Skin epidermis (tissue), 12 donors: ENCODE data around the gene GDPD4.
"Not testable (repeated sequence)": the region's sequence is repeated elsewhere in the genome, so short reads cannot be mapped to it uniquely, and the experiment has no call there.

ENCODE experiments used
- H3K27ac ChIP-seq, 21 experiments: fragments of 200-600 bp; sonication (generic) in 11 of 21; one replicate each; pipeline ENCODE4 v1.5.0; 2020; ENCODE audit warnings: mild to moderate bottlenecking in 3 of 21, inconsistent platforms in 2 of 21, moderate library complexity in 2 of 21
- H3K4me3 ChIP-seq, 7 experiments: fragments of 200-600 bp; sonication (generic) in 2 of 7; one replicate each; pipeline ENCODE4 v1.5.0; 2020; ENCODE audit warnings: inconsistent platforms in 2 of 7, mild to moderate bottlenecking in 2 of 7, moderate library complexity in 1 of 7

The GDPD4 gene

DNA sequence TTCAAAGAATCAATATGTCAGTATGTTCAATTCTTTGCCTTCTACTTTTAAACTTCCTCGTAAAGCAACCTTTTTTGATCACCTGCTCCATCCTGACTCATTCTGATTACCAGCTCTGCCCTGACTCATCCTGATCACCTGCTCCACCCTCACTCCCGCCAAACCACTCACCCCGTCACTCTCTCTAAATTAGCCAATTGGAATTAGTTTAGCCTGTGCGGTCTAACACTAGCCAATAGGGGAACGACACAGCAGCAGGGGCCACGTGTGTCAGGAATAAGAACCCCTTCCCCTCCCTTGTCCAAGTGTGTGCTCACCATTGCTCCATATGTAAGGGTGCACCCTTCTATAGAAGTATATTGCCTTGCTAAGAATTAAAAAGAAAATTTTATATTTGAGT, 1.5 kb downstream of the GDPD4 start:
- not testable (repeated sequence) for H3K4me3 ChIP-seq, H3K27ac ChIP-seq

DNA sequence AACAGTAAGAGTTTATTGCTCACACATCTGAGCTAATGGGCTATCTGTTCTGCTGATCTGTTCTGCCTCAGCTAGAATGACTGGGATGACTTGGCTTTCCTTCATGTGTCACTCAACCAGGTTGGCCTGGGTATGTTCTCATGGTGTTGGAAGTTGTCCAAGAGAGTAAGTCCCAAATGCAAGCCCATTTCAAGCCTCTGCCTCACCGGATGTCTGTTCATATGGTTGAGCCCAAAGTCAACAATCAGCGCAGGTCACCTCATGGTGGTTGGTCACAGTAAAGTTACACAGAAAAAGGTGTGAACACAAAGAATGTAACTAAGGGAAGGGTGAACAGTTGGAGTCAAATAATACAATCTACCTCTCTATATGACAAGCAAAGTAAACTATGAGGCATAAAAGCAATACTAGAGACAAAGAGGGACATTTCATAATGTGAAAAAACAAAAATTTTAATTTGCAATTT, 1.9 kb downstream of the GDPD4 start:
- Histone ChIP-seq H3K4me3 (no peak overlapping the region), H3K27ac (no peak overlapping the region)

DNA sequence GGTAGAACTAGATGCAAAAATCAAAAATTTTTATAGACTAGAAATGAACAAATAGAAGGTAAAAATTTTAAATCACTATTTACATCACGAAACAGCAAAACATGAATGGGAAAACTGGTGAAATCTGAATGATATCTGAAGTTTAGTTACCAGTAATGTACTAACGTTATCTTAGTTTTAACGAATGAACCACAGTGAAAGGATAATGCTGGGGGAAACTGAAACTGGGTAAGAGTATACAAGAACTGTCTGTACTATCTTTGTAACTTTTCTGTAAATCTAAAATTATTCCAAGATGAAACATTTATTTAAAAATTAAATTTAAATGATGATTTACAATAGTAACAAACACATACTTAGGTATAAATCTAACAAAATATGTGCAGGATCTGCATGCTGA, 7.4 kb downstream of the GDPD4 start:
- Histone ChIP-seq H3K27ac (no peak overlapping the region), H3K4me3 (no peak overlapping the region)

DNA sequence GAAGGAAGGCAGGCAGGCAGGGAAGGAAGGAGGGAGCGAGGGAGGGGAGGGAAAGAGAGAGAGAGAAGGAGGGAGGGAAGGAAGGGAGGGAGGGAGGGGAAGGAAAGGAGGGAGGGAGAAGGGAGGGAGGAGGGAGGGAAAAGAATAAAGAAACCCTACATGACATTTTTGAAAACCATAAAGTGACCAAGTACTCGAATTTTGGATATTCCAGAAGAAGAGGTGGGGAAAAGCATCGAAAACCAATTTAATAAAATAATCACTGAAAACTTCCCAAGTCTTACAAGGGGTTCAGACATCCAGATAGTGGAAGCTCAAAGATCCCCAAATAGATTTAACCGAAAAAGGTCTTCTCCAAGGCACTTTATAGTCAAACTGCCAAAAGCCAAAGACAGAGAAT, 11.7 kb downstream of the GDPD4 start:
- H3K27ac ChIP-seq, result no peak overlapping the region
- no peak overlapping the region for H3K4me3 ChIP-seq

DNA sequence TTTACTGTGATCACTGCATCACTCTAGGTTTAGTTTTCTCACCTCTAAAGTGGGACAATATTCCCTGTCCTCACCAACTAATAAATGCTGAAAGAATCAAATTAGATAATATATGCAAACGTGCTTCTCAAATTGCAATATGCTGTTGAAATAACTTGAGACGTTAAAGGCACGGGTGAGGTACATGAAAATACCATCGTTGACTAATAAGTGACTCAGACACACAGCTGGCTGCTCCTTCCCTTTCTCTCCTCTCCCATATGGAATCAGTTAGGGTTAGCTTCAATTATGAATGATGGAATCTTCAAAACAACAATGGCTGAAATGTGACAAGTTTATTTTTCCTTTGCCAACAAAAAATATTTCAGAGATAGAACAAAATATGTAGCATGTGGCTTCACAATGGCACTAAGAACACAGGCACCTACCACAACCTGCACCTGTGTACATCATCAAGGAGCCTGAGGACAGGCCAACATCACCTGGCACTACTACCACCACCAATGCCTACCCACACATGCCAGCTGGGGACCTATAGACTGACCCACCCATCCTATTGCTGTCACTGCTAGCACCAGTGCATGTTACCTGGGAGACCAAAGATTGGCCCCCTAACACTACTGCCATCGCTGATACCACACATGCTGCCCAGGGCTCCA, 13.7 kb downstream of the GDPD4 start:
- Histone ChIP-seq H3K4me3 (no peak overlapping the region), H3K27ac (no peak overlapping the region)

DNA sequence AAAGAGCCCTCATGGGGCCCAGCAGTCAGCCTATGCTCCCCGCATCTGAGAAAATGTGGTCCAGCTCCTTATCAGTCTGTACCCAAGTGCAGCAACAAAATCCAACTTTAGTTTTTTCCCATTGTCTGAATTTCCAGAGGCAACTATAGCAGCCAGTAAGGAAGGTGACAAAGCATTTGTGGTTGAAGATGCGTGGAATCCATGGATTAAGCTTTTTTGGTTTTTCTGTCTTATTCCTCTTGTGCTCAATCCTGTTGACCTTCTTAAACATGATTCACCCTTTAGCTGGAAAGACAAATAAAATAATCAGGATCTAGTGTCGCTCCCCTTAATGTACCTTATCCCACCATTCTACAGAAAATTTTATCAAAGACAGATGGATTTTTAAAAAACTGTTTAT, 14.3 kb downstream of the GDPD4 start:
- H3K4me3 ChIP-seq, result no peak overlapping the region
- no peak overlapping the region for H3K27ac ChIP-seq

DNA sequence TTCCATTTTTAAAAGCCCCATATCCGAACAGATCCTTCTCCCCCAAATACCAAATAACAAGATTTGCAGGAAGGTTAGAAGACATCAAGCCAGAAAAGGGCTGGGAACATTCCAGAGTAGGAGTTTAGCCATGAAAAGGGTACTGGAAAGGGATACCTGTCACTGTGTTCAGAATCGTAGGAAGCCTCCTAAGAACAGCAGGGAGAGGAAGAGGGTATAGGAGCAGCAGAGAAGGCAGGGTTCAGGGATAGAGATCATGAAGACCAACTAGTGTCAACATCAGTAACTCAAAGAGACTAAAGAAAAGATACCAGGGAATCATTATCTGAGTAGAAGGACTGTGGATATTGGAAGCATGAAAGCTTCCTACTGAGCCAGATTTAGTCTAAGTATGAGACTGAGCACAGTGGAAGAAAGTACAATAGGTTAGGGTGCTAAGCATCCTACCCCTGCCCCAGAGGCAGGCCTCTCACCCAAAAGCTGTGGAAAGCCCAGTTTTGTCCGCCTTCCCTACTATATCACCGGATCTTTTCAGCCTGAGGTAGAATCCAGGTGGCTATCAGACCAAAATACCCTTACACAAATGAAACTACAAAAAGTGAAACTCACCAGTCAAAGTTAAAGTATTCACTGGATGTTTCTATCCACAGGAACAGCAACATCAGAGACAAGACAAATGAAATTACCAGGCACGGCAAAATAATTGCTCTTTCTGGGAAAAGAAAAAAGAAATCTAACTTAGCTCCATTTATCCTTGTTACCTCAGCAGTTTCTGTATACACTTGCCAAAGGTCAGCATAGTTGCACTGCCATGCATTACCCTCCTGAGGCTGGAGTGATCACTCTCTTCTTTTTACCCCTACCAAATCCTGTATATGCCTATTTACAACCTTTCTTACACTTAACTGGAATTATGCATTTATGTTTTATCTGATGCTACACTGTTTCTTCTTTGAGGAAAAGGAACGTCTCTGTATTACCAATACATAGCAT, 16.7 kb downstream of the GDPD4 start:
- Histone ChIP-seq H3K27ac (no peak overlapping the region), H3K4me3 (no peak overlapping the region)

DNA sequence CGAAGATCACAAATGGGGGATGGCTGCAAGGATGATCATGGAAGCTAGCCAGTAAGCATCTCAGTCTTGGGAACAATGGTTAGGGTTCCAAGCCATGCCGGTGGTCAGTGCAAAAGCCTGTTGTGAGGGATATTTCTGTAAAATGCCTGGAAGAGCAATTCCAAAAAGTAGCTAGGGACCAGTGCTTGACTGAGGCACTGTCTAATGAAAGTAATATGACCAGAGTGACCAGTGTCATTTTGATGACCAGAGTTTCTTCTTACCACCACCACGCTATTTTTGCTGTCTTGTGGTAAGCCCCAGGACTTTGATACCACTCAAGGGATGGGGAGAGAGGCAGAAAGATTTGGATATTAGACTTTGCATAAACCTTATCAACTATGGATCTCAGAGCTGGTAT, 18.4 kb downstream of the GDPD4 start:
- H3K4me3 ChIP-seq, result no peak overlapping the region
- no peak overlapping the region for H3K27ac ChIP-seq

DNA sequence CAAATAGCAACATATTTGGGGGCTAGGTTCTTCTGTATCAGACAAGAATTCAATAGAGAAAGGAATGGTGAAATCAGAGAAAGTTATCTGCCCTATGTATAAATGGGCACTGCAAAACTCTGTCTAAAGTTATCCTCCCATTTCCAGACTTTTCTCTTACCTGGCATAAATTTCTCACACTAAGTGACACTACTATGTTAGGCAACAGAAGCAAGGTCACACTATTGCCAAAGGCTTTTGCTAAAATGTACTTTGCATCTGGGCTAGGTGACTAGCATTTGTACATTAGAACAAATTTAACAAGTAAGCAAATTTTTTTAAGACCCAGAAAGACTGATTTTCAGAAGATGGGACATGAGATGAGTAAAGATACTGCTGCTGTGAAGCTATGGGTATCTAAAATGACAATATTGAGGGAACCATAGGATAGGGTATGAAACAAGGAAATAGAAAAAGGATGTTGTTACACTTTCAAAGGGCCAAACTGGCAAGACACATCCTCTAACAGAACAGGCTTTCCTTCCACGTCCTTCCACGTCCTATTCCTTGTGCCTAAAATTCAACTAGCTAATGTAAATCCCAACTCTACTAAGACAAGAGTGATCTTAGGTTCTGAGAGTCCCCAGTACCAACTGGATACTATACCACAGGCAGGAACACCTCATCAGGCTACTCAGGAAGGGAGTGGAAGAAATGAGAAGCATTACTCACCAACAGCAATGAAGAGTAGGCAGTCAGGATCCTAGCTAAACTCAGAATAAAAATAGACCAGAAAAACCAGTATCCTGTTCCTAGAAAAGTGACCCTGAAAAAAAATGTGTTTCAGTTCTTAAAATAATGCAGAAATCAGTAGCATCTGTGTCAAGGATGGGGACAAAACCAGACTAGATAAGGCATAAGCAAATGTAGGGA, 22.6 kb downstream of the GDPD4 start:
- H3K27ac ChIP-seq, result no peak overlapping the region
- no peak overlapping the region for H3K4me3 ChIP-seq

DNA sequence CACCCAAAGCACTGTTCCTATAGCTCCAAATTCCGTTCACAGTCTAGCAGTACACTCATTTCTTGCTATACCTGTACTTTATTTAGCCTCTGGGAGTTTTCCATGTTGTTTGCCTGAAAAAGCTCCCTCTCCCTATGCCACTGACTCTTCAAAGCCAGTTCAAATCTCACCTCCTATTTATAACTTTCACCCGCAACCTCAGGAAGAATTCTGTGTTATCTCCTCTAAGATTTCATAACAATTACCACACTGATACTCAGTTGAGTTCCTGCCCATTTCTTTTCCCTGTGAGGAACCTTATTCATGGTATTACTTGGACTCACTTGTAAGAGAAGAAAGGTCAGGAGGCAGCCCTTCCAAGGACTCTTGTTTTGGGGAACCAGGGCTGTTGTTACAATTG, 25.2 kb downstream of the GDPD4 start:
- no peak overlapping the region for H3K4me3 ChIP-seq
- no peak overlapping the region for H3K27ac ChIP-seq

DNA sequence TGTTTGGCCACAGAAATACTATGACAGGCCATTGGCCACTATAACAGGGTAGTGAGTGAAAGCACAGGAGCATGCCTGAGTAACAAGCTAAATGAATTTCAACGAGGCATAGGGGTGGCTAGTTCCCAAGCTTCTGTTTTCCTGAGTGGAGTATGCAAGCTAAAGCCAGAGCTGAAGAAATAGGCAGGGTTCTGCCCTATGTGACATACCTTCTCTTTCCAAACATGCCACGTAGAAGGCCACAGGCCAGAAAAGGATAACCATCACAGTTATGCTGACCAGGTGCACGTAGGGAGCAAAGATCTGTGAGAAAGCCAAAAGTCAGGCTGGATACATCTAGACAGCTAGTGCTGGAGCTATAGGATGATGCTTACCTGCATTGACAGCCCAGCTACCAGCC, 30.6 kb downstream of the GDPD4 start:
- Histone ChIP-seq H3K4me3 (no peak overlapping the region), H3K27ac (no peak overlapping the region)

DNA sequence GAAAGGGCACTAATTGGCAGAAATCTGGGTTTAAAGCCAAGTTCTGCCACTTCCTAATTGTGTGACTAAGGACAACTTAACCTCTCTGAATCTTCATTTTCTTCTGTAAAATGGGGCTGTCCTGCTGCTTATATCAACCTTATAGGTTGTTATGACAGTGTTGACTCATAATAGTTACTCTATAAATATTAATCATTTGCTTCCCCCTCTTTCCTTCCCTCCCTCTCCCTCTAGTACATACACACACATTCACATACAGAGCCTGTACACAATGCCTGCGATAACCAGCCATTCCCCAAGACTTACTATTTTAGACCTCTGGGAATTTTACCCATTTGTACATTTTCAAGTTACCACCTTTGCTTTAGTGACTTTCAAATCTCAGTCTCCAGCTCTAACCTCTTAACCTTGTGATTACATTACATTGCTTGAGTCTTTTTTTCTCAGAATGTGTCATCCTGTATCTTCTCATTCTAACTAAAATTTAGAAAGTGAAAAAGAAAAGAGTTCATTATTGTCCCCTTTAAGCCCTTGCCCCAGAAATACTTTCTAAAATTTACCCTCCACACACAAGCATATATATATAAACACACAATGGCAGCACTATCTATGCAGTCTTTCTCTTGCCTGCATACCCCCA, 31.9 kb downstream of the GDPD4 start:
- no peak overlapping the region for H3K4me3 ChIP-seq
- no peak overlapping the region for H3K27ac ChIP-seq

DNA sequence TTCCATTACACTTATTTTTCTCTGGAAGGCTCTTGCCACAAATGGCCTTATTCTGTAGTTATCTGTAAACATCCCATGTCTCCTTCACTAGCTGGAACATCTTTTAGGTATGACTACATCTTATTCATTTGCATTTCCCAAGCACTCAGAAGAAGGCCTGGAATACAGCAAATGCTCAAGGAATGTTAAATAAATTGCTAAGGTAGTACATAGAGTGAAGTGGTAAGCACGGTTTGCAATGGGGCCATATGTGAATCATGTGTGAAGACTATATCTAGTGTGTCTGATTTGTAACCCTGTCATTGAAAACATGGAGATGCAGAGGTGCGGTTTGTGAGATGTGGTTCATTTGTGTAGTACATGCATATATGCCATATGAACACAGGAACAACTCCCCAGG, 33.5 kb downstream of the GDPD4 start:
- Histone ChIP-seq H3K27ac (no peak overlapping the region), H3K4me3 (no peak overlapping the region)

DNA sequence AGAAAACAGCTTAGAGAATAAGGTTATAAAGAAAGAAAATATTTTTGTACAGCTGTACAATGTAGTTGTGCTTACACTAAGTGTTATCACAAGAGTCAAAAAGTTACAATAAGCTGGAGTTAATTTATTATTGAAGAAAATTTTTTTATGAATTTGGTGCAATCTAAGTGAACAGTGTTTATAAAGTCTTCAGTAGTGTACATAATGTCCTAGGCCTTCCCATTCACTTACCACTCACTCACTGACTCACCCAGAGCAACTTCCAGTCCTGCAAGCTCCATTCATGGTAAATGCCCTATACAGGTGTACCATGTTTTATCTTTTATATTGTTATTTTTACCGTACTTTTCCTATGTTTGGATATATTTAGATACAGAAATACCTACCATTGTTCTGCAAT, 34.7 kb downstream of the GDPD4 start:
- Histone ChIP-seq H3K27ac (no peak overlapping the region), H3K4me3 (no peak overlapping the region)

DNA sequence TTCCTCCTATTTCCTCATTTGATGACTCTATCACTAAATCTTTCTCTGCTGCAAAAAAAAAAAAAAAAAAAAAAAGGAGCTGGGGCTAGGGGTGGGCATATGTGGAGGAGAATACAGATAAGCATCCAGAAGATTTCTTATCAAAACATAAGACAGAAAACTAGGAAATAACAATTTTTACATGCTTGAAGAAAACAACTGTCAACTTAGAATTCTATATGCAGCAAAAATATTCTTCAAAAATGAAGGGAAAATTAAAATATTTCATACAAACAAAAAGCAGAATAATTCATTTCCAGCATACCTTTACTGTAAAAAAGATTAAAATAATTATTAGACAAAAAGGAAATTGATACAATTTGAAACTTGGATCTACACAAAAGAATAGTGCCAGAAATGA, 38.7 kb downstream of the GDPD4 start:
- no peak overlapping the region for H3K4me3 ChIP-seq
- H3K27ac ChIP-seq, result no peak overlapping the region

DNA sequence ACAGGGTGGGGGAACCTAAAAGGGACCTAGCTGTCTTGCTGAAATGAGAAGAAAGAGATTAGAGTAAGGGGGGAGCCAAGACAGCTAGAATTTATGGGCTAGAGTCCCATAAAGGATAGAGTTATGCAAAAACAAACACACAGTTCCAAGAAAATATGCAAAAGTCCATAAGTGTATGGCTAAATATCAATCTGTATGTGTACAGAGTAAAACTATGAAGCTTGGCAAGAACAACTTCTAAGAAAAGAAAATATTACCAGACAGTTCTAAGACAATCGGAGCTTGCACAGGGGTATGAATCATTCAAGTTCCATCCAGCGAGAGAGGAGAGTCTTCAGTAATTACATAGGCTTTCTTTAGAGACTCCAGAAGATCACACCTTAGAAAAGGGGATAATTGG, 41.8 kb downstream of the GDPD4 start:
- no peak overlapping the region for H3K4me3 ChIP-seq
- H3K27ac ChIP-seq, result no peak overlapping the region

DNA sequence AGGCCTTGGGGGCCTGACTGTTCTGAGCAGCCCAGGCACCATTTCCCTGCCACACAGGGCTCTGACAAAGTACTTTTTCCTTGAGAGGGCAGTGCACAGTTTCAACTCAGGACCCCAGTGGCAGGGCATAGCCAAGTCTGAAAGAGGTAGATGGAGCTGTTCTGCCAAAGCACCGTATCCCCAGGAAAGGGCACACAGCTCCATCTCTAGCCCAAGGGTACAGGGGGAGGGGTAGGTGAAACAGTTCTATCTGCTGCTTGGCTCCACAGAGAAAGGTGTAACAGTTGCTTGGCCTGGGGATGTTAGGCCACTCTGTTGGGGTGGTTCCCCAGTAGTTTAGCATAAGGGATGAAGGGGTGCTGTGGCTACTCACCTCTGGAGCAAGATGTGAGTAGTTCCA, 47.8 kb downstream of the GDPD4 start:
- H3K27ac ChIP-seq, result no peak overlapping the region

DNA sequence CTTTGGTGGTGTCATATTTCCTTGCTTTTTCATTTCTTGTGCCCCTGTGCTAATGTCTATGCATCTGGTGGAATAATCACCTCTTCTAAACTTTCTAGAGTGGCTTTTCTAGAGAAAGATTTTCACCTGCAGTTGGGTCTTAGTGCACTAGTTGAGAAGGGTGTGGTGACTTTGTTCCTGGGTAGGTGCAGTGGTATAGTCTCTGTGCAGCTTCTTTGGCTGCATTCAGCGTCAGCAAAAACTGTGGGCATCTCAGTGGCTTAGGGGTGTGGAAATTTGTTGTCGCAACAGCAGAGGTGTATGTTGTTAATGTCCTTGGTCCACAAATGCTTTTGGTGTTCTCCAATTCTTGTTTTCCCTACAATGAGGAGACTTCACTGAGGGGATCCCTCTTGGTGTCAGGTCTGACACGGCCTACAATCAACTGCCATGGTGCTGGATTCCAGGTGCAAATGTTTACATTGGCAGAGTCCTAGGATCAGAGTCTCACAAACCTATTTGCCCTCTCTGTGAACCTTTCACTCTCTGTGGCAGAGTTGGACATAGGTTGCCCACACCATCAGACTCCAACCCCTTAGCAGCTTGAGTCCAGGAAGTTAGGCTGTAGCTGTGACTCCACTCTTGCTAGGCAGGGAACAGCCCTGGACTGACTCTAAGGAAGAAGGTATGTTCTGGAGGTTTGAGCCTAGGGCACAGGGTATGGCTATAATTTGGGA, 48.8 kb downstream of the GDPD4 start:
- no peak overlapping the region for H3K27ac ChIP-seq

More for the DNA sequence above, 47.8 kb downstream of the GDPD4 start:
- H3K4me3 ChIP-seq, result no peak overlapping the region

More for the DNA sequence above, 48.8 kb downstream of the GDPD4 start:
- no peak overlapping the region for H3K4me3 ChIP-seq
